ENCODE measurements around the gene PRRT1B.

The PRRT1B gene

GRCh38 chr9:131582466-131583336 lies 37.4 kb downstream of the PRRT1B start:
- no peak for DNase-seq

GRCh38 chr9:131583337-131583645 lies 38.0 kb downstream of the PRRT1B start:
- no peak for DNase-seq

GRCh38 chr9:131583836-131584555 lies 38.7 kb downstream of the PRRT1B start:
- DNase-seq = no peak

- DNase-seq = no peak
Measured at GRCh38 chr9:131584858-131585257, 39.5 kb downstream of the PRRT1B start.

- no peak for DNase-seq
Measured at GRCh38 chr9:131585375-131585774, 40.1 kb downstream of the PRRT1B start.

GRCh38 chr9:131587331-131587730 lies 42.0 kb downstream of the PRRT1B start:
- DNase-seq = no peak

- DNase-seq = no peak
Measured at GRCh38 chr9:131587906-131588305, 42.6 kb downstream of the PRRT1B start.

- no peak for DNase-seq
Measured at GRCh38 chr9:131588396-131588795, 43.1 kb downstream of the PRRT1B start.

GRCh38 chr9:131589124-131589711 lies 43.9 kb downstream of the PRRT1B start:
- no peak for DNase-seq

- no peak for DNase-seq
Measured at GRCh38 chr9:131589993-131590392, 44.7 kb downstream of the PRRT1B start.

GRCh38 chr9:131590449-131590848 lies 45.1 kb downstream of the PRRT1B start:
- no peak for DNase-seq

GRCh38 chr9:131590907-131591844 lies 45.9 kb downstream of the PRRT1B start:
- DNase-seq = peak; percentile 70

- no peak for DNase-seq
Measured at GRCh38 chr9:131591845-131592208, 46.5 kb downstream of the PRRT1B start.

GRCh38 chr9:131593091-131593820 lies 47.9 kb downstream of the PRRT1B start:
- DNase-seq = no peak

GRCh38 chr9:131593936-131594665 lies 48.8 kb downstream of the PRRT1B start:
- DNase-seq = no peak

GRCh38 chr9:131594906-131595665 lies 49.8 kb downstream of the PRRT1B start:
- no peak for DNase-seq

GRCh38 chr9:131595696-131596429 lies 50.5 kb downstream of the PRRT1B start:
- DNase-seq = peak; percentile 11

GRCh38 chr9:131596430-131596743 lies 51.1 kb downstream of the PRRT1B start:
- no peak for DNase-seq

- no peak for DNase-seq
Measured at GRCh38 chr9:131597246-131597645, 51.9 kb downstream of the PRRT1B start.

GRCh38 chr9:131598121-131598520 lies 52.8 kb downstream of the PRRT1B start:
- DNase-seq = no peak
